ENCODE results near the gene CELF5.
"Not testable (repeated sequence)": the region's sequence is repeated elsewhere in the genome, so short reads cannot be mapped to it uniquely, and the experiment has no call there.

CELF5 gene

DNA sequence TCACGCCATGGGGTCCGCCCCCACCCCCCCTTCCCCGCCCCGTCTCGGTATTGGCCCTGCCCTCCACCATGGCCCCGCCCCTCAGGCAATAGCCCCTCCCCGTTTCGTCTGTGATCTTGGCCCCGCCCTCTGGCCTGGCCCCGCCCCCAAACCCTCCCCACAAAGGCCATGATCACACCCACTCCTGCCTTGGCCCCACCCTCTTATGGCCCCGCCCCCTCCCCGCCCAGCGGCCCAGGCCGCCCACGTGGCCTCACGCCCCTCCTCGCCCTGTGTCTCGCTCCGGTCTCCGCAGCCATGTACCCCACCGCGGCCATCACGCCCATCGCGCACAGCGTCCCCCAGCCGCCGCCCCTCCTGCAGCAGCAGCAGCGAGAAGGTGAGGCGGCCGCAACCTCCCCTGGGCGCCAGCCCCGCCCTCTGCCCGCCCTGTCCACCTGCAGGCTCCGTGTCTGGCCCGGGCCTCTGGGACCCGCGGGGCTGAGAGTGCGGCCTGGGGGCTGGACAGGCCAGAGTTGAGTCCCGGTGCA is 61.3 kb downstream of the CELF5 start:
- Histone ChIP-seq H3K4me3 (ENCODE audit: low read depth, low read length, poor library complexity, severe bottlenecking) (no peak overlapping the region), H3K9me2 (ENCODE audit: low read depth, low read length) (no peaks in the 10 kb centered on the region), H4K20me1 (ENCODE audit: insufficient read depth, low read length) (no peaks in the 10 kb centered on the region), H3K36me3 (ENCODE audit: insufficient read depth, low read length) (no peaks in the 10 kb centered on the region), H3F3A (ENCODE audit: insufficient read depth, low read length) (no peaks in the 10 kb centered on the region), H3K4me1 (ENCODE audit: insufficient read depth, low read length, severe bottlenecking) (no peaks in the 10 kb centered on the region), H3K27ac (ENCODE audit: low read depth, low read length, poor library complexity, severe bottlenecking) (no peak overlapping the region), H3K27me3 (ENCODE audit: insufficient read depth, low read length) (no peaks in the 10 kb centered on the region), H3K9me3 (ENCODE audit: low read length) (no peaks in the 10 kb centered on the region), H3K9ac (ENCODE audit: low read length) (no peak overlapping the region), H3K79me2 (ENCODE audit: insufficient read depth, low read length) (no peaks in the 10 kb centered on the region), H2AFZ (ENCODE audit: low read length) (no peak overlapping the region), H3K4me2 (ENCODE audit: low read length) (no peak overlapping the region)
- TF ChIP-seq, protein P1, sequence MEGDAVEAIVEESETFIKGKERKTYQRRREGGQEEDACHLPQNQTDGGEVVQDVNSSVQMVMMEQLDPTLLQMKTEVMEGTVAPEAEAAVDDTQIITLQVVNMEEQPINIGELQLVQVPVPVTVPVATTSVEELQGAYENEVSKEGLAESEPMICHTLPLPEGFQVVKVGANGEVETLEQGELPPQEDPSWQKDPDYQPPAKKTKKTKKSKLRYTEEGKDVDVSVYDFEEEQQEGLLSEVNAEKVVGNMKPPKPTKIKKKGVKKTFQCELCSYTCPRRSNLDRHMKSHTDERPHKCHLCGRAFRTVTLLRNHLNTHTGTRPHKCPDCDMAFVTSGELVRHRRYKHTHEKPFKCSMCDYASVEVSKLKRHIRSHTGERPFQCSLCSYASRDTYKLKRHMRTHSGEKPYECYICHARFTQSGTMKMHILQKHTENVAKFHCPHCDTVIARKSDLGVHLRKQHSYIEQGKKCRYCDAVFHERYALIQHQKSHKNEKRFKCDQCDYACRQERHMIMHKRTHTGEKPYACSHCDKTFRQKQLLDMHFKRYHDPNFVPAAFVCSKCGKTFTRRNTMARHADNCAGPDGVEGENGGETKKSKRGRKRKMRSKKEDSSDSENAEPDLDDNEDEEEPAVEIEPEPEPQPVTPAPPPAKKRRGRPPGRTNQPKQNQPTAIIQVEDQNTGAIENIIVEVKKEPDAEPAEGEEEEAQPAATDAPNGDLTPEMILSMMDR (IDR thresholded peaks at IDR 0.05; ENCODE audit: low read length) = no peak
- TF ChIP-seq EZH2 (IDR thresholded peaks at IDR 0.05; ENCODE audit: borderline replicate concordance, low read length) = no peak

DNA sequence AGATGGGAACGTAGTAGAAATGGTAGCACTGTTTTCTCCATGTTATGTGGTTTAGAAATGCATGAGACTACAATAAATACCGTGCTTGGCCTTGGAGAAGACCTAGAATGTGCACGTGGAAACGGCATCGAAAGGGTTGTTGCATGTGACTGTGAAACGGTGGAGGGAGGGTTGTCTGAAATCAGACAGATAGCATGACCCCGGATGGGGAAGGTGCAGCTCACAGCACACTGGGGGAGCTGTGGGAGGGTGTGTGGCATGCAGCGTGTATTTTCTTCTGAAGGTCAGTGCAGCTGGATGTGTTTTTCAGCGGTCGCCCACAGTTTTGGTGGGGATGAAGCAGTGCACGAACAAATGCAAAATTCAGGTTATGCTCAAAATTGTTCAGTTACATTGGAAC is 63.4 kb downstream of the CELF5 start:
- Histone ChIP-seq H3K9me2 (ENCODE audit: low read depth, low read length) (no peaks in the 10 kb centered on the region), H3F3A (ENCODE audit: insufficient read depth, low read length) (no peaks in the 10 kb centered on the region), H2AFZ (ENCODE audit: low read length) (no peak overlapping the region), H3K9me3 (ENCODE audit: low read length) (no peaks in the 10 kb centered on the region), H3K79me2 (ENCODE audit: insufficient read depth, low read length) (no peaks in the 10 kb centered on the region), H3K4me2 (ENCODE audit: low read length) (no peak overlapping the region), H3K36me3 (ENCODE audit: insufficient read depth, low read length) (no peaks in the 10 kb centered on the region), H3K9ac (ENCODE audit: low read length) (no peak overlapping the region), H4K20me1 (ENCODE audit: insufficient read depth, low read length) (no peaks in the 10 kb centered on the region), H3K4me1 (ENCODE audit: insufficient read depth, low read length, severe bottlenecking) (no peaks in the 10 kb centered on the region), H3K27me3 (ENCODE audit: insufficient read depth, low read length) (0 out of 2 replicates have a peak, but pooled peaks cover 4% of the 10 kb centered on the region), H3K27ac (ENCODE audit: low read depth, low read length, poor library complexity, severe bottlenecking) (no peak overlapping the region), H3K4me3 (ENCODE audit: low read depth, low read length, poor library complexity, severe bottlenecking) (no peak overlapping the region)
- TF ChIP-seq, protein P1 (IDR thresholded peaks at IDR 0.05; ENCODE audit: low read length) = no peak
- no peak for TF ChIP-seq EZH2 (IDR thresholded peaks at IDR 0.05; ENCODE audit: borderline replicate concordance, low read length)

DNA sequence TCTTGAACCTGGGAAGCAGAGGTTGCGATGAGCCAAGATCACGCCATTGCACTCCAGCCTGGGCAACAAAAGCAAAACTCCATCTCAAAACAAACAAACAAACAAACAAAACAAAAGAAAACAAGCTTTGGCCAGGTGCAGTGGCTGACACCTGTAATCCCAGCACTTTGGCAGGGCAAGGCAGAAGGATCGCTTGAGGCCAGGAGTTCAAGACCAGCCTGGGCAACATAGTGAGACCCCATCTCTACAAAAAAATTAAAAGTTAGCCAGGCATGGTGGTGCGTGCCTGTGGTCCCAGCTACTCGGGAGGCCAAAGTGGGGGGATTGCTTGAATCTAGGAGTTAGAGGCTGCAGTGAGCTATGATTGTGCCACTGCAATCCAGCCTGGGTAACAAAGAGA is 64.0 kb downstream of the CELF5 start:
- not testable (repeated sequence) for H3K27me3 ChIP-seq (ENCODE audit: insufficient read depth, low read length); H2AFZ ChIP-seq (ENCODE audit: low read length); H4K20me1 ChIP-seq (ENCODE audit: insufficient read depth, low read length); H3K4me2 ChIP-seq (ENCODE audit: low read length); H3K79me2 ChIP-seq (ENCODE audit: insufficient read depth, low read length); H3K9ac ChIP-seq (ENCODE audit: low read length); H3K4me3 ChIP-seq (ENCODE audit: low read depth, low read length, poor library complexity, severe bottlenecking); H3K9me3 ChIP-seq (ENCODE audit: low read length); H3F3A ChIP-seq (ENCODE audit: insufficient read depth, low read length); H3K27ac ChIP-seq (ENCODE audit: low read depth, low read length, poor library complexity, severe bottlenecking); H3K4me1 ChIP-seq (ENCODE audit: insufficient read depth, low read length, severe bottlenecking); H3K9me2 ChIP-seq (ENCODE audit: low read depth, low read length); H3K36me3 ChIP-seq (ENCODE audit: insufficient read depth, low read length)

DNA sequence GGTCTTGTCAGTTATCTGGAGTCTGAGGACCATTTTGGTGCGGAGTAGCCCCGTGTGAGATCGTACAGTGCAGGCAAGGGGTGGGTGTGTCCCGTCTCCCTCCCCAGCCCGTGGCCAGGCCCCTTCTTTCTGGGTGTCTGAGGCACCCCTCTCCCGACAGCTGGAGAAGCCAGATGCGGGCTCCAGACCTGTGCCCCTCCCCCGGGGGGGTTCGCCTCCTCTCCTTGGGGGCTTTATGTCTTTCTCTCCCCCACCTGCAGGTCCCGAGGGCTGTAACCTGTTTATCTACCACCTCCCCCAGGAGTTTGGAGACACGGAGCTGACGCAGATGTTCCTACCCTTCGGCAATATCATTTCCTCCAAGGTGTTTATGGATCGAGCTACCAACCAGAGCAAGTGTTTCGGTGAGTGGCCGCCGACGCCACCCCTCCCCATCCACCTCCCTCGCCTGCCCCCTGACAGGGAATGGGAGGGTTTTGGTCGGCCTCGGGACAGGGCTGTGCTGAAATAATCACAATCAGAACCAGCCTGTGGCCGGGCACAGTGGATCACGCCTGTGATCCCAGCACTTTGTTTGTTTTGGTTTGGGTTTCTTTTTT is 65.6 kb downstream of the CELF5 start:
- Histone ChIP-seq H3K9me2 (ENCODE audit: low read depth, low read length) (no peaks in the 10 kb centered on the region), H3F3A (ENCODE audit: insufficient read depth, low read length) (no peaks in the 10 kb centered on the region), H3K27ac (ENCODE audit: low read depth, low read length, poor library complexity, severe bottlenecking) (no peak overlapping the region), H3K79me2 (ENCODE audit: insufficient read depth, low read length) (no peaks in the 10 kb centered on the region), H3K9me3 (ENCODE audit: low read length) (no peaks in the 10 kb centered on the region), H3K27me3 (ENCODE audit: insufficient read depth, low read length) (peaks cover 8% of the 10 kb centered on the region; the same call in 1 of the 2 replicates), H3K4me2 (ENCODE audit: low read length) (no peak overlapping the region), H3K36me3 (ENCODE audit: insufficient read depth, low read length) (no peaks in the 10 kb centered on the region), H3K4me1 (ENCODE audit: insufficient read depth, low read length, severe bottlenecking) (no peaks in the 10 kb centered on the region), H4K20me1 (ENCODE audit: insufficient read depth, low read length) (no peaks in the 10 kb centered on the region), H3K4me3 (ENCODE audit: low read depth, low read length, poor library complexity, severe bottlenecking) (no peak overlapping the region), H2AFZ (ENCODE audit: low read length) (no peak overlapping the region), H3K9ac (ENCODE audit: low read length) (no peak overlapping the region)
- TF ChIP-seq, protein P1 (IDR thresholded peaks at IDR 0.05; ENCODE audit: low read length) = no peak
- TF ChIP-seq EZH2 (IDR thresholded peaks at IDR 0.05; ENCODE audit: borderline replicate concordance, low read length) = no peak

DNA sequence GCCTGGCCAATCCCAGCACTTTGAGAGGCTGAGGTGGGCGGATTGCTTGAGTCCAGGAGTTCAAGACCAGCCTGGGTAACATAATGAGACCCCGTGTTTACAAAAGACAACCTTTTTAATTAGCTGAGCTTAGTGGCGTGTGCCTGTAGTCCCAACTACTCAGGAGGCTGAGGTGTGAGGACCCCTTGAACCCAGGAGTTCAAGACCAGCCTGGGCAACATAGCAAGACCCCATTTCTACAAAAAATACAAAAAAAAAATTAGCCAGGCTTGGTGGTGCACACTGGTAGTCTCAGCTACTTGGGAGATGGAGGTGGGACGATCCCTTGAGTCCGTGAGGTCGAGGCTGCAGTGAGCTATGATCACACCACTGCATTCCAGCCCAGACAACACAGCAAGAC is 66.4 kb downstream of the CELF5 start:
- H4K20me1 ChIP-seq (ENCODE audit: insufficient read depth, low read length); H3F3A ChIP-seq (ENCODE audit: insufficient read depth, low read length); H3K36me3 ChIP-seq (ENCODE audit: insufficient read depth, low read length); H3K4me3 ChIP-seq (ENCODE audit: low read depth, low read length, poor library complexity, severe bottlenecking); H3K9ac ChIP-seq (ENCODE audit: low read length); H3K27me3 ChIP-seq (ENCODE audit: insufficient read depth, low read length); H3K9me3 ChIP-seq (ENCODE audit: low read length); H3K9me2 ChIP-seq (ENCODE audit: low read depth, low read length); H3K27ac ChIP-seq (ENCODE audit: low read depth, low read length, poor library complexity, severe bottlenecking); H2AFZ ChIP-seq (ENCODE audit: low read length); H3K4me1 ChIP-seq (ENCODE audit: insufficient read depth, low read length, severe bottlenecking); H3K4me2 ChIP-seq (ENCODE audit: low read length); H3K79me2 ChIP-seq (ENCODE audit: insufficient read depth, low read length): not testable (repeated sequence)
